ENCODE results near the gene SMIM20.

Gene SMIM20

GRCh38 chr4:25936696-25937095, 22.7 kb downstream of the SMIM20 start:
- no peak overlapping the region for H3K4me2 ChIP-seq (ENCODE audit: low read length)
- no peaks in the 10 kb centered on the region for H3K9me3 ChIP-seq (ENCODE audit: insufficient read depth, low read length)
- no peaks in the 10 kb centered on the region for H3K79me2 ChIP-seq (ENCODE audit: low read length)
- TF ChIP-seq EZH2phosphoT487 (IDR thresholded peaks at IDR 0.05; ENCODE audit: low read depth): no peak
- TF ChIP-seq CTCF (IDR thresholded peaks at IDR 0.05; ENCODE audit: low read depth, low read length): no peak
- no peaks in the 10 kb centered on the region for H3K36me3 ChIP-seq (replicated peaks; ENCODE audit: low read depth, low read length)
- H3K27me3 ChIP-seq (ENCODE audit: low read depth, low read length): peaks cover 43% of the 10 kb centered on the region
- no peak overlapping the region for H3K9ac ChIP-seq (ENCODE audit: low read length)
- H3K27ac ChIP-seq (ENCODE audit: low read length): no peak overlapping the region
- H3K4me3 ChIP-seq (ENCODE audit: low read length): no peak overlapping the region
- H2AFZ ChIP-seq (ENCODE audit: low read depth, low read length): no peak overlapping the region
- peaks cover 27% of the 10 kb centered on the region for H3K4me1 ChIP-seq (ENCODE audit: low read length)
- H4K20me1 ChIP-seq (ENCODE audit: insufficient read depth, low read length): no peaks in the 10 kb centered on the region

GRCh38 chr4:25937801-25938200, 23.8 kb downstream of the SMIM20 start:
- peak overlapping the region; percentile 85 for H3K4me2 ChIP-seq (ENCODE audit: low read length)
- H3K9me3 ChIP-seq (ENCODE audit: insufficient read depth, low read length): no peaks in the 10 kb centered on the region
- TF ChIP-seq CTCF (IDR thresholded peaks at IDR 0.05; ENCODE audit: low read depth, low read length) (no peak), EZH2phosphoT487 (IDR thresholded peaks at IDR 0.05; ENCODE audit: low read depth) (no peak)
- no peak overlapping the region for H3K27ac ChIP-seq (ENCODE audit: low read length)
- no peaks in the 10 kb centered on the region for H3K79me2 ChIP-seq (ENCODE audit: low read length)
- no peak overlapping the region for H2AFZ ChIP-seq (ENCODE audit: low read depth, low read length)
- H3K4me3 ChIP-seq (ENCODE audit: low read length): no peak overlapping the region
- peaks cover 54% of the 10 kb centered on the region for H3K27me3 ChIP-seq (ENCODE audit: low read depth, low read length)
- no peaks in the 10 kb centered on the region for H4K20me1 ChIP-seq (ENCODE audit: insufficient read depth, low read length)
- H3K36me3 ChIP-seq (replicated peaks; ENCODE audit: low read depth, low read length): no peaks in the 10 kb centered on the region
- H3K9ac ChIP-seq (ENCODE audit: low read length): no peak overlapping the region
- H3K4me1 ChIP-seq (ENCODE audit: low read length): peaks cover 22% of the 10 kb centered on the region

GRCh38 chr4:25938366-25938765, 24.3 kb downstream of the SMIM20 start:
- Histone ChIP-seq H3K9ac (ENCODE audit: low read length) (peak overlapping the region; percentile 30), H4K20me1 (ENCODE audit: insufficient read depth, low read length) (no peaks in the 10 kb centered on the region), H3K4me3 (ENCODE audit: low read length) (peak overlapping the region; percentile 63), H2AFZ (ENCODE audit: low read depth, low read length) (0 out of 2 replicates have a peak overlapping the region, but pooled peaks have one; percentile 12), H3K27me3 (ENCODE audit: low read depth, low read length) (peaks cover 59% of the 10 kb centered on the region), H3K79me2 (ENCODE audit: low read length) (no peaks in the 10 kb centered on the region), H3K4me1 (ENCODE audit: low read length) (peaks cover 21% of the 10 kb centered on the region), H3K9me3 (ENCODE audit: insufficient read depth, low read length) (no peaks in the 10 kb centered on the region), H3K36me3 (replicated peaks; ENCODE audit: low read depth, low read length) (no peaks in the 10 kb centered on the region), H3K4me2 (ENCODE audit: low read length) (peak overlapping the region; percentile 85), H3K27ac (ENCODE audit: low read length) (peak overlapping the region; percentile 36)
- TF ChIP-seq EZH2phosphoT487 (IDR thresholded peaks at IDR 0.05; ENCODE audit: low read depth) (no peak), CTCF (IDR thresholded peaks at IDR 0.05; ENCODE audit: low read depth, low read length) (no peak)

- H3K4me2 ChIP-seq (ENCODE audit: low read length): peak overlapping the region; percentile 85
- 0 out of 2 replicates have a peak overlapping the region, but pooled peaks have one; percentile 7 for H2AFZ ChIP-seq (ENCODE audit: low read depth, low read length)
Observed at GRCh38 chr4:25938787-25939186, 24.8 kb downstream of the SMIM20 start.

More at GRCh38 chr4:25938787-25939186, 24.8 kb downstream of the SMIM20 start:
- Histone ChIP-seq H3K36me3 (replicated peaks; ENCODE audit: low read depth, low read length) (no peaks in the 10 kb centered on the region), H3K9ac (ENCODE audit: low read length) (peak overlapping the region; percentile 30; the same call in 1 of the 2 replicates), H3K79me2 (ENCODE audit: low read length) (no peaks in the 10 kb centered on the region), H4K20me1 (ENCODE audit: insufficient read depth, low read length) (no peaks in the 10 kb centered on the region), H3K27ac (ENCODE audit: low read length) (peak overlapping the region; percentile 36), H3K4me1 (ENCODE audit: low read length) (peaks cover 21% of the 10 kb centered on the region), H3K9me3 (ENCODE audit: insufficient read depth, low read length) (no peaks in the 10 kb centered on the region), H3K4me3 (ENCODE audit: low read length) (peak overlapping the region; percentile 63), H3K27me3 (ENCODE audit: low read depth, low read length) (peaks cover 64% of the 10 kb centered on the region)
- no peak for TF ChIP-seq EZH2phosphoT487 (IDR thresholded peaks at IDR 0.05; ENCODE audit: low read depth)
